H1 (cell line): ENCODE results near the gene TEX9. TPM values are rescaled to one million over a fixed set of nuclear protein-coding genes. Genes with fewer than 3 reads are reported as not detected.

Experiments used
- CTCF ChIA-PET: fragments of 300-600 bp; sonication (Branson Sonifier 250); formaldehyde crosslinking; loops from one replicate; lab custom pipeline; 2021; ENCODE audit not compliant: partially characterized antibody; lab: Charles Lee
- POLR2A ChIA-PET: fragments of 300-600 bp; sonication (Branson Sonifier 250); formaldehyde crosslinking; loops from one replicate; lab custom pipeline; 2021; ENCODE audit warnings: inconsistent platforms; ENCODE audit not compliant: partially characterized antibody; lab: Charles Lee
- DNase-seq, 2 experiments: peaks; one replicate each; pipeline versions ENCODE4 v3.0.0 to v3.0.0-alpha.2; 2010 to 2022; ENCODE audit warnings: low spot score in 2 of 2, low read depth in 1 of 2, mixed read lengths in 1 of 2
- FAIRE-seq: peaks from 2 replicates; lab custom pipeline; 2011; peaks lifted over from hg19 to GRCh38; lab: Jason Lieb, UNC
- H2AFZ ChIP-seq: 2 replicates; pipeline ENCODE4 v1.8.1; 2012; ENCODE audit warnings: low read length, inconsistent platforms
- H2AK5ac ChIP-seq: 2 replicates; pipeline ENCODE4 v1.6.1; 2013; ENCODE audit warnings: low read depth, low read length
- H2BK120ac ChIP-seq: replicated peaks from 2 replicates; pipeline ENCODE3; 2013; ENCODE audit warnings: low read depth, low read length, inconsistent platforms
- H2BK12ac ChIP-seq: 2 replicates; pipeline ENCODE4 v1.6.1; 2013; ENCODE audit warnings: low read depth, low read length
- H2BK15ac ChIP-seq: 2 replicates; pipeline ENCODE4 v1.6.1; 2013; ENCODE audit warnings: low read length
- H2BK20ac ChIP-seq: 2 replicates; pipeline ENCODE4 v1.6.1; 2013; ENCODE audit warnings: low read length
- H2BK5ac ChIP-seq: 2 replicates; pipeline ENCODE4 v1.6.1; 2013; ENCODE audit warnings: low read depth, low read length
- H3K14ac ChIP-seq: 2 replicates; pipeline ENCODE4 v1.6.1; 2013; ENCODE audit warnings: inconsistent platforms; ENCODE audit not compliant: insufficient read length
- H3K18ac ChIP-seq: 2 replicates; pipeline ENCODE4 v1.6.1; 2013; ENCODE audit warnings: low read length; ENCODE audit errors: extremely low read depth
- H3K23ac ChIP-seq: 2 replicates; pipeline ENCODE4 v1.6.1; 2013; ENCODE audit warnings: inconsistent platforms; ENCODE audit not compliant: insufficient read length
- H3K23me2 ChIP-seq: 2 replicates; pipeline ENCODE4 v1.6.1; 2013; ENCODE audit warnings: low read depth, low read length
- H3K27ac ChIP-seq: 2 replicates; pipeline ENCODE4 v1.6.1; 2011; ENCODE audit warnings: low read depth, low read length, inconsistent platforms
- H3K27me3 ChIP-seq, 4 experiments: replicated peaks in 1 of 4; 1 replicate in 1 of 4; 2 replicates in 3 of 4; pipeline versions ENCODE4 v1.6.1 to v1.8.1; 2011 to 2013; ENCODE audit warnings: low read length in 3 of 4, mild to moderate bottlenecking in 3 of 4, inconsistent platforms in 2 of 4, mixed read lengths in 2 of 4, moderate library complexity in 1 of 4; ENCODE audit not compliant: control insufficient read depth in 3 of 4, insufficient read depth in 3 of 4; ENCODE audit errors: extremely low read depth in 1 of 4
- H3K36me3 ChIP-seq, 4 experiments: 2 replicates each; pipeline versions ENCODE4 v1.6.1 to v1.8.1; 2011 to 2013; ENCODE audit warnings: mild to moderate bottlenecking in 4 of 4, low read length in 3 of 4, moderate library complexity in 2 of 4, control low read depth in 1 of 4, inconsistent platforms in 1 of 4; ENCODE audit not compliant: insufficient read depth in 4 of 4, control insufficient read depth in 2 of 4
- H3K4ac ChIP-seq: replicated peaks from 2 replicates; pipeline ENCODE3; 2013; ENCODE audit warnings: low read length, low read depth, mixed read lengths, inconsistent platforms; ENCODE audit not compliant: insufficient read length
- H3K4me1 ChIP-seq, 4 experiments: replicated peaks in 1 of 4; 1 replicate in 1 of 4; 2 replicates in 3 of 4; pipeline versions ENCODE4 v1.6.1 to v1.8.1; 2011 to 2013; ENCODE audit warnings: low read length in 3 of 4, inconsistent platforms in 2 of 4, mixed read lengths in 1 of 4; ENCODE audit not compliant: insufficient read depth in 4 of 4, control insufficient read depth in 3 of 4
- H3K4me2 ChIP-seq, 2 experiments: 2 replicates each; pipeline versions ENCODE4 v1.6.1 to v1.8.1; 2011 to 2013; ENCODE audit warnings: low read depth in 2 of 2, low read length in 2 of 2, control low read depth in 1 of 2, inconsistent platforms in 1 of 2, mild to moderate bottlenecking in 1 of 2; ENCODE audit not compliant: insufficient read depth in 1 of 2
- H3K4me3 ChIP-seq, 4 experiments: fragments of 200-600, 300-600 bp in 1 of 4; sonication (generic), shearing (Covaris generic), sonication (Bioruptor Twin) in 1 of 4; 2 replicates each; pipeline versions ENCODE4 v1.5.1 to v1.8.1; 2011 to 2016; ENCODE audit warnings: low read length in 4 of 4, low read depth in 3 of 4, control low read depth in 2 of 4, inconsistent platforms in 2 of 4, mild to moderate bottlenecking in 2 of 4, mixed read lengths in 1 of 4, moderate library complexity in 1 of 4; ENCODE audit not compliant: insufficient read depth in 2 of 4; ENCODE audit errors: extremely low read depth in 1 of 4
- H3K56ac ChIP-seq: replicated peaks from 2 replicates; pipeline ENCODE3; 2013; ENCODE audit warnings: low read depth, mild to moderate bottlenecking, mixed read lengths, low read length, inconsistent platforms; ENCODE audit not compliant: insufficient read length
- H3K79me1 ChIP-seq: 2 replicates; pipeline ENCODE4 v1.6.1; 2013; ENCODE audit warnings: low read depth, low read length, control low read depth
- H3K79me2 ChIP-seq, 2 experiments: 2 replicates each; pipeline versions ENCODE4 v1.6.1 to v1.8.1; 2012 to 2013; ENCODE audit warnings: low read length in 2 of 2, mild to moderate bottlenecking in 2 of 2, inconsistent platforms in 1 of 2; ENCODE audit not compliant: insufficient read depth in 2 of 2, control insufficient read depth in 1 of 2
- H3K9ac ChIP-seq, 4 experiments: replicated peaks in 1 of 4; 1 replicate in 1 of 4; 2 replicates in 3 of 4; pipeline versions ENCODE4 v1.6.1 to v1.8.1; 2011 to 2013; ENCODE audit warnings: low read depth in 3 of 4, low read length in 3 of 4, control low read depth in 2 of 4, mild to moderate bottlenecking in 2 of 4, moderate library complexity in 2 of 4, inconsistent platforms in 1 of 4; ENCODE audit errors: extremely low read depth in 1 of 4
- H3K9me3 ChIP-seq, 2 experiments: 2 replicates each; pipeline versions ENCODE4 v1.6.1 to v1.8.1; 2012 to 2013; ENCODE audit warnings: mild to moderate bottlenecking in 2 of 2, moderate library complexity in 2 of 2, control low read depth in 1 of 2, inconsistent platforms in 1 of 2, low read depth in 1 of 2, low read length in 1 of 2, mixed read lengths in 1 of 2; ENCODE audit not compliant: insufficient read depth in 2 of 2
- H4K20me1 ChIP-seq, 2 experiments: replicated peaks in 1 of 2; 2 replicates each; pipeline versions ENCODE3 to v1.8.1; 2011 to 2013; ENCODE audit warnings: inconsistent platforms in 2 of 2, low read length in 2 of 2, mild to moderate bottlenecking in 1 of 2; ENCODE audit not compliant: insufficient read depth in 2 of 2, control insufficient read depth in 1 of 2
- H4K5ac ChIP-seq: 2 replicates; pipeline ENCODE4 v1.6.1; 2013; ENCODE audit warnings: low read length, low read depth, mixed read lengths, inconsistent platforms; ENCODE audit not compliant: insufficient read length
- H4K8ac ChIP-seq: 2 replicates; pipeline ENCODE4 v1.8.0; 2013; ENCODE audit warnings: mild to moderate bottlenecking, moderate library complexity, low read length, inconsistent platforms; ENCODE audit not compliant: insufficient read depth; ENCODE audit errors: extremely low read depth
- H4K91ac ChIP-seq: replicated peaks from 2 replicates; pipeline ENCODE3; 2013; ENCODE audit warnings: low read length, mixed read lengths, inconsistent platforms; ENCODE audit not compliant: insufficient read length
- BACH1 ChIP-seq: IDR thresholded peaks from 2 replicates; pipeline ENCODE4 v1.6.1; 2012; ENCODE audit warnings: low read length, improper control_type of control experiment
- CTBP2 ChIP-seq: IDR thresholded peaks from 2 replicates; pipeline ENCODE4 v1.7.0; 2011; ENCODE audit warnings: borderline replicate concordance, mild to moderate bottlenecking, moderate library complexity, mixed read lengths, low read length; ENCODE audit not compliant: insufficient read depth, insufficient read length
- EGR1 ChIP-seq: IDR thresholded peaks from 2 replicates; pipeline ENCODE4 v1.6.1; 2011; ENCODE audit warnings: low read depth, low read length, borderline replicate concordance
- JUN ChIP-seq: IDR thresholded peaks from 2 replicates; pipeline ENCODE4 v1.6.1; 2011; ENCODE audit warnings: low read depth, mild to moderate bottlenecking, improper control_type of control experiment, low read length
- NANOG ChIP-seq: IDR thresholded peaks from 2 replicates; pipeline ENCODE4 v1.6.1; 2011; ENCODE audit warnings: low read length, low read depth, mild to moderate bottlenecking, inconsistent platforms; ENCODE audit not compliant: insufficient read depth, poor library complexity, severe bottlenecking
- NRF1 ChIP-seq: IDR thresholded peaks from 2 replicates; pipeline ENCODE4 v1.6.1; 2011; ENCODE audit warnings: mild to moderate bottlenecking, low read depth, low read length, improper control_type of control experiment
- POLR2A ChIP-seq, 2 experiments: IDR thresholded peaks; 1 replicate in 1 of 2; 2 replicates in 1 of 2; pipeline ENCODE4 v1.6.1; 2011; ENCODE audit warnings: low read depth in 2 of 2, low read length in 2 of 2, mild to moderate bottlenecking in 2 of 2; ENCODE audit errors: control extremely low read depth in 1 of 2
- SP2 ChIP-seq: IDR thresholded peaks from 2 replicates; pipeline ENCODE4 v1.6.1; 2012; ENCODE audit warnings: mild to moderate bottlenecking, low read length, inconsistent platforms
- SRF ChIP-seq: IDR thresholded peaks from 2 replicates; pipeline ENCODE4 v1.6.1; 2011; ENCODE audit warnings: mild to moderate bottlenecking, low read depth, low read length, moderate library complexity
- TCF12 ChIP-seq: IDR thresholded peaks from 2 replicates; pipeline ENCODE4 v1.6.1; 2011; ENCODE audit warnings: low read depth, mild to moderate bottlenecking, low read length
- TEAD4 ChIP-seq: IDR thresholded peaks from 2 replicates; pipeline ENCODE4 v1.6.1; 2012; ENCODE audit warnings: low read depth, low read length, inconsistent platforms, mixed read lengths
- polyA plus RNA-seq, 7 experiments: library from polyadenylated mRNA; depleted of rRNA in 3 of 7; stranded (reverse) in 5 of 7; unstranded in 2 of 7; fragments of >200 nt in 5 of 7; fragments of 200-250 nt in 2 of 7; gene quantifications; 1 replicate in 5 of 7; 2 replicates in 1 of 7; 4 replicates in 1 of 7; pipeline versions ENCODE4 v1.2.1 to v1.2.3, GENCODE V29; 2011 to 2013; ENCODE audit warnings: missing spikeins in 2 of 7, mixed read lengths in 2 of 7
- total RNA-seq: library from RNA; stranded (reverse); fragmentation: NEBNext Ultra II Directional; extraction: Animal tissue kit (Norgen Biotek cat#: 25700); gene quantifications from 2 replicates; pipeline ENCODE4 v1.2.1, GENCODE V29; 2021
- TF ChIP-seq, protein P1 (sequence below): IDR thresholded peaks from 2 replicates; pipeline ENCODE4 v1.6.1; 2012; ENCODE audit warnings: inconsistent platforms
- TF ChIP-seq, protein P2 (sequence below), 3 experiments: IDR thresholded peaks; 1 replicate in 2 of 3; 2 replicates in 1 of 3; pipeline versions ENCODE4 v1.5.1 to v1.6.1; 2011; ENCODE audit warnings: low read length in 3 of 3, mild to moderate bottlenecking in 3 of 3, inconsistent platforms in 2 of 3, low read depth in 1 of 3, moderate library complexity in 1 of 3; ENCODE audit not compliant: insufficient read depth in 1 of 3; ENCODE audit errors: control extremely low read depth in 1 of 3

Gene TEX9
- total and polyA plus RNA-seq, 2 of the 8 experiments (the other 6 are each of a cell fraction or from before 2014, with no cell fraction given): 3.4 to 12.3 TPM

GRCh38 chr15:56469483-56469882, 104.3 kb downstream of the TEX9 start:
- H3K27ac ChIP-seq: no peak overlapping the region
- TF ChIP-seq EGR1: no peak
- no peak for TF ChIP-seq SRF
- TF ChIP-seq TEAD4: no peak
- no peak for TF ChIP-seq TCF12
- TF ChIP-seq NANOG: no peak
- no peak for TF ChIP-seq BACH1
- no peak for TF ChIP-seq SP2
- TF ChIP-seq, protein P1, sequence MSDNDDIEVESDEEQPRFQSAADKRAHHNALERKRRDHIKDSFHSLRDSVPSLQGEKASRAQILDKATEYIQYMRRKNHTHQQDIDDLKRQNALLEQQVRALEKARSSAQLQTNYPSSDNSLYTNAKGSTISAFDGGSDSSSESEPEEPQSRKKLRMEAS: no peak
- TF ChIP-seq POLR2A (IDR thresholded peaks at IDR 0.05; ENCODE audit: control extremely low read depth in 1 of 2, low read depth in 2 of 2, low read length in 2 of 2): no peak
- TF ChIP-seq, protein P2, sequence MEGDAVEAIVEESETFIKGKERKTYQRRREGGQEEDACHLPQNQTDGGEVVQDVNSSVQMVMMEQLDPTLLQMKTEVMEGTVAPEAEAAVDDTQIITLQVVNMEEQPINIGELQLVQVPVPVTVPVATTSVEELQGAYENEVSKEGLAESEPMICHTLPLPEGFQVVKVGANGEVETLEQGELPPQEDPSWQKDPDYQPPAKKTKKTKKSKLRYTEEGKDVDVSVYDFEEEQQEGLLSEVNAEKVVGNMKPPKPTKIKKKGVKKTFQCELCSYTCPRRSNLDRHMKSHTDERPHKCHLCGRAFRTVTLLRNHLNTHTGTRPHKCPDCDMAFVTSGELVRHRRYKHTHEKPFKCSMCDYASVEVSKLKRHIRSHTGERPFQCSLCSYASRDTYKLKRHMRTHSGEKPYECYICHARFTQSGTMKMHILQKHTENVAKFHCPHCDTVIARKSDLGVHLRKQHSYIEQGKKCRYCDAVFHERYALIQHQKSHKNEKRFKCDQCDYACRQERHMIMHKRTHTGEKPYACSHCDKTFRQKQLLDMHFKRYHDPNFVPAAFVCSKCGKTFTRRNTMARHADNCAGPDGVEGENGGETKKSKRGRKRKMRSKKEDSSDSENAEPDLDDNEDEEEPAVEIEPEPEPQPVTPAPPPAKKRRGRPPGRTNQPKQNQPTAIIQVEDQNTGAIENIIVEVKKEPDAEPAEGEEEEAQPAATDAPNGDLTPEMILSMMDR (IDR thresholded peaks at IDR 0.05; ENCODE audit: control extremely low read depth in 1 of 3, insufficient read depth in 1 of 3, low read depth in 1 of 3, low read length in 3 of 3): no peak
- TF ChIP-seq CTBP2: no peak
- no peak for TF ChIP-seq JUN
- TF ChIP-seq NRF1: no peak

More at GRCh38 chr15:56469483-56469882, 104.3 kb downstream of the TEX9 start:
- no peak overlapping the region for H3K18ac ChIP-seq
- peaks cover 2% of the 10 kb centered on the region; the same call in 1 of the 2 replicates for H3K23me2 ChIP-seq
- no peak overlapping the region for H2BK20ac ChIP-seq
- no peaks in the 10 kb centered on the region for H3K79me2 ChIP-seq
- H2BK120ac ChIP-seq: no peak overlapping the region
- no peak overlapping the region for H2BK12ac ChIP-seq
- H3K14ac ChIP-seq: no peak overlapping the region
- no peak overlapping the region for H4K91ac ChIP-seq
- CTCF ChIA-PET: interaction anchor here (0.6 kb wide), 1 partner anchor 484 kb away, joined by 3 read pairs; no protein-coding TSS in a partner anchor
- FAIRE-seq: no peak
- H3K23ac ChIP-seq: no peak overlapping the region
- H2BK15ac ChIP-seq: no peak overlapping the region
- H2AK5ac ChIP-seq: no peak overlapping the region
- peaks cover 0 to 3% (median 1%) of the 10 kb centered on the region in 4 experiments; a peak in 2 of 7 replicates for H3K4me1 ChIP-seq
- H4K20me1 ChIP-seq: no peaks in the 10 kb centered on the region
- no peak overlapping the region for H4K8ac ChIP-seq
- no peak overlapping the region for H3K4me2 ChIP-seq
- POLR2A ChIA-PET: interaction anchor here (1.1 kb wide), 1 partner anchor 917 kb away, joined by 3 read pairs; no protein-coding TSS in a partner anchor
- H3K4me3 ChIP-seq: no peak overlapping the region
- no peaks in the 10 kb centered on the region for H3K36me3 ChIP-seq
- no peak overlapping the region for H3K9ac ChIP-seq
- peaks cover 0 to 6% (median 4%) of the 10 kb centered on the region in 4 experiments; a peak in 4 of 7 replicates for H3K27me3 ChIP-seq
- no peak overlapping the region for H3K56ac ChIP-seq
- H3K4ac ChIP-seq: no peak overlapping the region
- H3K79me1 ChIP-seq: no peaks in the 10 kb centered on the region
- H3K9me3 ChIP-seq: no peaks in the 10 kb centered on the region
- no peak overlapping the region for H2BK5ac ChIP-seq
- DNase-seq: no peak
- no peak overlapping the region for H4K5ac ChIP-seq
- no peak overlapping the region for H2AFZ ChIP-seq
